ENCODE results near the gene UBL5. TPM values are rescaled to one million over a fixed set of nuclear protein-coding genes. Genes with fewer than 3 reads are reported as not detected.

The UBL5 gene
- total RNA-seq, 2 donors from 2014 or later, result 113 to 120 TPM

DNA sequence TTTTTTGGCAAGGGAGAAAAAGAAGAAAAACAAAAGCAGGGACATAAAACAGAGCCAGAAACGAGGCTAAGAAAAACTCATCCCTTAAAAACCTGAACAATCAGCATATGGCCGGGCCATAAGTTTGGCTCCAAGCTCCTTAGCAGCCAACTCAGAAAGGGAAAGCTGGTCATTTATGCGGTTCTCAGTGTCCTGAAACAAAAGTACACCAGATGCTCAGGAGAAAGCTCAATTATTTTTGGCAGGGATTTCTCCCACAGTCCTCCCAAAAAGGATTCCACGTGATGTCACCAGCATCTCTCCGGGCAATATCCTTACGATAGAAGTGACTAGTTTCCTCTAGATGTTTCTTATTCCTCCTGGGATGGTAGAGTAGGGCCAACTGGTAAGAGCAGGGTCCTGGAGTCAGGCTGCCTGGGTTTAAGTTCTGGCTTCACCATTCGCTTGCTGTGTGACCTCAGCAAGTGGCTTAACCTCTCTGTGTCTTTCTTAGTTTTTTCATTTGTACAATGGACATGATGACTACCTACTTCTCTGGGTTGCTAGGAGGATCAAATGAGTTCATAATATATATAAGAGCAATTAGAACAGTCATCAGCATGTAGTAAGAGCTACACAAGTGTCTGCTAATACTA lies 41.4 kb downstream of the UBL5 start:
- Histone ChIP-seq H3K4me3 (no peak overlapping the region), H3K36me3 (replicated peaks in 1 of 2; ENCODE audit: insufficient read depth in 1 of 2, low read depth in 2 of 2) (no peaks in the 10 kb centered on the region), H3K27me3 (no peaks in the 10 kb centered on the region), H3K4me1 (no peaks in the 10 kb centered on the region), H3K9me3 (no peaks in the 10 kb centered on the region), H3K27ac (no peak overlapping the region)
- DNase-seq (no peak), ATAC-seq (no peak)
- TF ChIP-seq, protein P1, sequence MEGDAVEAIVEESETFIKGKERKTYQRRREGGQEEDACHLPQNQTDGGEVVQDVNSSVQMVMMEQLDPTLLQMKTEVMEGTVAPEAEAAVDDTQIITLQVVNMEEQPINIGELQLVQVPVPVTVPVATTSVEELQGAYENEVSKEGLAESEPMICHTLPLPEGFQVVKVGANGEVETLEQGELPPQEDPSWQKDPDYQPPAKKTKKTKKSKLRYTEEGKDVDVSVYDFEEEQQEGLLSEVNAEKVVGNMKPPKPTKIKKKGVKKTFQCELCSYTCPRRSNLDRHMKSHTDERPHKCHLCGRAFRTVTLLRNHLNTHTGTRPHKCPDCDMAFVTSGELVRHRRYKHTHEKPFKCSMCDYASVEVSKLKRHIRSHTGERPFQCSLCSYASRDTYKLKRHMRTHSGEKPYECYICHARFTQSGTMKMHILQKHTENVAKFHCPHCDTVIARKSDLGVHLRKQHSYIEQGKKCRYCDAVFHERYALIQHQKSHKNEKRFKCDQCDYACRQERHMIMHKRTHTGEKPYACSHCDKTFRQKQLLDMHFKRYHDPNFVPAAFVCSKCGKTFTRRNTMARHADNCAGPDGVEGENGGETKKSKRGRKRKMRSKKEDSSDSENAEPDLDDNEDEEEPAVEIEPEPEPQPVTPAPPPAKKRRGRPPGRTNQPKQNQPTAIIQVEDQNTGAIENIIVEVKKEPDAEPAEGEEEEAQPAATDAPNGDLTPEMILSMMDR (IDR thresholded peaks at IDR 0.05), result no peak
- TF ChIP-seq POLR2A (IDR thresholded peaks at IDR 0.05), result no peak
- intact Hi-C loops (cut with DNase I), result no loop called here
- 70 to 81% methylated on average over 7 of the region's 7 CpGs for WGBS, 2 donors

DNA sequence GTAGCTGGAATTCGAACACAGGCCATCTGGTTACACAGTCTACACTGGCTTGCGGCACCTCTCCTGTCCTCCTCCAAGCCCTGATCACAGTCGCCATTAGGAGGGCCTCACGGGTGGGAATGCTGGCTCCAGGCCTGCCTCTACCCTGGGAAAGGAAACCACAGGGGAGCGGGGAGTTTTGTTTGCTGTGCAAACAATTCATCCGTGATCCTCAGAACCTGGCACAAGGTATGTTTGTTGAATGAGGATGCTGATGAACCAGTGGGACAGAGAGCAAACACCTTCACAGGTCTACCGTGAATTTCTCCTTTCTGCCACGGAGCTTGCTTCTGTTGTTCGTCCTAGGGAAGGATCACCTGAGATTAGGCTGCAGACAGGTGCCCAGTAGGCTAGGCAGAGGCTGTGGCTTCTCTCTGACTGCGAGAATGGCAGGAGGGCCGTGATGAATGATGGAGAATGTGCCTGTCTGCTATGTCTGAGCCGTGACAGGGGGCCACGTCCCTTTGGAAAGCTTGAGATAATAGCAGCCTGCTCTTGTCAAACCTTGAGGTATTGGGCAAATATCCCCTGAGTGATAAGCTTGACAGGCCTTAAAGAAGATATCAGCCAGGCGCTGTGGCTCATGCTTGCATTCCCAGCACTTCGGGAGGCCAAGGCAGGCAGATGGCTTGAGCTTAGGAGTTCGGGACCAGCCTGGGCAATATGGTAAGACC lies 44.1 kb downstream of the UBL5 start:
- Histone ChIP-seq H3K36me3 (replicated peaks in 1 of 2; ENCODE audit: insufficient read depth in 1 of 2, low read depth in 2 of 2) (no peaks in the 10 kb centered on the region), H3K27me3 (no peaks in the 10 kb centered on the region), H3K4me1 (no peaks in the 10 kb centered on the region), H3K9me3 (no peaks in the 10 kb centered on the region), H3K27ac (no peak overlapping the region), H3K4me3 (no peak overlapping the region)
- no peak for TF ChIP-seq POLR2A (IDR thresholded peaks at IDR 0.05)
- TF ChIP-seq, protein P1 (IDR thresholded peaks at IDR 0.05), result no peak
- 23 to 28% methylated on average over 11 to 15 of the region's 16 CpGs for WGBS, 2 donors
- ATAC-seq, result no peak
- intact Hi-C loops (cut with DNase I), result no loop called here
- DNase-seq, result no peak

DNA sequence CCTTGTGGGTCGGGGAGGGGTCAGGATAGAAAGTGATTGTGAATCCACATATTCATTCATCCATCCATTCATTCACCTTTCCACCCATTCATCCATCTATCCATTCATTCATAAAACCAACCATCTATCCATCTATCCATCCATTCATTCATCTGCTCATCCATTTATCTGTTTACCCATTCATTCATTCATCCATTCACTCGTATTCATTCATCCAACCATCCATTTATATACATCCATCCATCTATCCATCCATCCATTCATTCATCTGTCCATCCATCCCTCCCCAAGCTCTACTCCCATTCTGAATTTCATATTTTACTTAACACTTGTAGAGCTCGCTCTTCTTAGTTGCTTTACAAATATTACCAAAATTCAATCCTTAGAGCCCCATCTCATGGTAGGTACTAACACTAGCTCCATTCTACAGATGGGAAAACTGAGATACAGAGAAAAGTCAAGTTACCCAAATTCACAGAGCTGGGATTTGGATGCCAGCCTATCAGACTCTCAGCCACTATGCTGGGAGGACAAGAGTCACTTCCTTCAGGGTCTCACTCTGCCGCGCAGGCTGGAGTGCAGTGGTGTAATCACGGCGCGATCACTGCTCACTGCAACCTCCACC lies 45.0 kb downstream of the UBL5 start:
- ATAC-seq (no peak), DNase-seq (no peak)
- TF ChIP-seq POLR2A (IDR thresholded peaks at IDR 0.05), result no peak
- TF ChIP-seq, protein P1 (IDR thresholded peaks at IDR 0.05), result no peak
- H3K9me3 ChIP-seq, result no peaks in the 10 kb centered on the region
- no peaks in the 10 kb centered on the region for H3K4me1 ChIP-seq
- intact Hi-C loops (cut with DNase I), result no loop called here
- 87% methylated on average over 8 of the region's 8 CpGs for WGBS, 2 donors
- H3K36me3 ChIP-seq (replicated peaks in 1 of 2; ENCODE audit: insufficient read depth in 1 of 2, low read depth in 2 of 2), result no peaks in the 10 kb centered on the region
- H3K27me3 ChIP-seq, result no peaks in the 10 kb centered on the region
- H3K27ac ChIP-seq, result no peak overlapping the region
- no peak overlapping the region for H3K4me3 ChIP-seq

DNA sequence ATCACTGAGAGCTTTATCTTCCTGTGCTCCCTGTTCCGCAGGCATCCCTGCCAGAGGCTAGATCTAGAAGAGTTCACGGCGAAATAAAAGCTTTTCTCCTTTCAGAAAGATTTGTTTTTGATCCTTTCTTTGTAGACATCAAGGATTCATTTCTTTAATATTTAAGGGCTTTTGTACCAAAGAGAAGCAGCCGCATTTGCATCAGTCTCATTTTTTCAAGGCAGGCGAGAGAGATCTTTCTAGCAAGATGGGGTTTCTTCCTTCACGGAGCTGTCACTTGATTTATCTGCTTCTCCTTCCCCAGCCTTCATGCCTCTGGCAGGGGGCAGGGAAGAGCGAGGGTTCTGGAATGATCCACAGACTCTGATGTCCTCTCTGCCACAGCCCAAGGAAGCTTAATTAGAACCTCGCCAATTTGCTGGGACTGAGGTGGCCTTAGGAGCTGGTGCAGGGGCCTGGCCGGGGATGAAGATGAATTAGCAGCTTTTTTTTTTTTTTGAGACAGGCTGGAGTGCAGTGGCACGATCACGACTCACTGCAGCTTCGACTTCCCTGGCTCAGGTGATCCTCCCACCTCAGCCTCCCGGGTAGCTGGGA lies 47.4 kb downstream of the UBL5 start:
- no peaks in the 10 kb centered on the region for H3K27me3 ChIP-seq
- no peaks in the 10 kb centered on the region for H3K4me1 ChIP-seq
- H3K4me3 ChIP-seq, result no peak overlapping the region
- H3K36me3 ChIP-seq (replicated peaks in 1 of 2; ENCODE audit: insufficient read depth in 1 of 2, low read depth in 2 of 2), result no peaks in the 10 kb centered on the region
- 64 to 74% methylated on average over 13 of the region's 13 CpGs for WGBS, 2 donors
- ATAC-seq (no peak), DNase-seq (no peak)
- no peaks in the 10 kb centered on the region for H3K9me3 ChIP-seq
- TF ChIP-seq, protein P1 (IDR thresholded peaks at IDR 0.05), result no peak
- TF ChIP-seq POLR2A (IDR thresholded peaks at IDR 0.05), result no peak
- H3K27ac ChIP-seq, result no peak overlapping the region
- intact Hi-C loops (cut with DNase I), result no loop called here
